Measurements from ENCODE around the gene KDM1A.
"Not testable (repeated sequence)": the region's sequence is repeated elsewhere in the genome, so short reads cannot be mapped to it uniquely, and the experiment has no call there.

Gene KDM1A

DNA sequence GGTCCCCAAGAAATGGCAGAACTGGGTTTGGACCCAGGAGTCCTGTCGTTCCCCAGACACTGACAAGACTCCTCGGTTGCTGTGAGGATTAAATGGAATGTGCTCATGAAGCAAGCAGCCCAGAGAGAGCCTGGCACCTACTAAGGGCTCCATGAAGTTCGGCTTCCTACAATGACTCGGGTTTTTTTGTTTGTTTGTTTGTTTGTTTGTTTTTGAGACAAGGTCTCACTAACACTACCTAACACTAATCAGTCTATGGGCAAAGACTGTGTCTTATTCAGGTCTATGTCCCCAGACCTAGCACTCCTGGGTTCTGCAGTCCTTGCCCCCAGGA is 43.2 kb upstream of the KDM1A start:
- no peak for DNase-seq (ENCODE audit: extremely low spot score)
- ChIA-PET POLR2A (no interaction called here), CTCF (interaction anchor here (0.7 to 10.3 kb wide), 3 partner anchors 12 to 208 kb away, joined by 3 to 95 read pairs (median 8); no protein-coding TSS in a partner anchor)
- TF ChIP-seq, protein P1, sequence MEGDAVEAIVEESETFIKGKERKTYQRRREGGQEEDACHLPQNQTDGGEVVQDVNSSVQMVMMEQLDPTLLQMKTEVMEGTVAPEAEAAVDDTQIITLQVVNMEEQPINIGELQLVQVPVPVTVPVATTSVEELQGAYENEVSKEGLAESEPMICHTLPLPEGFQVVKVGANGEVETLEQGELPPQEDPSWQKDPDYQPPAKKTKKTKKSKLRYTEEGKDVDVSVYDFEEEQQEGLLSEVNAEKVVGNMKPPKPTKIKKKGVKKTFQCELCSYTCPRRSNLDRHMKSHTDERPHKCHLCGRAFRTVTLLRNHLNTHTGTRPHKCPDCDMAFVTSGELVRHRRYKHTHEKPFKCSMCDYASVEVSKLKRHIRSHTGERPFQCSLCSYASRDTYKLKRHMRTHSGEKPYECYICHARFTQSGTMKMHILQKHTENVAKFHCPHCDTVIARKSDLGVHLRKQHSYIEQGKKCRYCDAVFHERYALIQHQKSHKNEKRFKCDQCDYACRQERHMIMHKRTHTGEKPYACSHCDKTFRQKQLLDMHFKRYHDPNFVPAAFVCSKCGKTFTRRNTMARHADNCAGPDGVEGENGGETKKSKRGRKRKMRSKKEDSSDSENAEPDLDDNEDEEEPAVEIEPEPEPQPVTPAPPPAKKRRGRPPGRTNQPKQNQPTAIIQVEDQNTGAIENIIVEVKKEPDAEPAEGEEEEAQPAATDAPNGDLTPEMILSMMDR (IDR thresholded peaks at IDR 0.05; ENCODE audit: control extremely low read depth, extremely low read depth, low read depth, missing control alignments), result no peak

DNA sequence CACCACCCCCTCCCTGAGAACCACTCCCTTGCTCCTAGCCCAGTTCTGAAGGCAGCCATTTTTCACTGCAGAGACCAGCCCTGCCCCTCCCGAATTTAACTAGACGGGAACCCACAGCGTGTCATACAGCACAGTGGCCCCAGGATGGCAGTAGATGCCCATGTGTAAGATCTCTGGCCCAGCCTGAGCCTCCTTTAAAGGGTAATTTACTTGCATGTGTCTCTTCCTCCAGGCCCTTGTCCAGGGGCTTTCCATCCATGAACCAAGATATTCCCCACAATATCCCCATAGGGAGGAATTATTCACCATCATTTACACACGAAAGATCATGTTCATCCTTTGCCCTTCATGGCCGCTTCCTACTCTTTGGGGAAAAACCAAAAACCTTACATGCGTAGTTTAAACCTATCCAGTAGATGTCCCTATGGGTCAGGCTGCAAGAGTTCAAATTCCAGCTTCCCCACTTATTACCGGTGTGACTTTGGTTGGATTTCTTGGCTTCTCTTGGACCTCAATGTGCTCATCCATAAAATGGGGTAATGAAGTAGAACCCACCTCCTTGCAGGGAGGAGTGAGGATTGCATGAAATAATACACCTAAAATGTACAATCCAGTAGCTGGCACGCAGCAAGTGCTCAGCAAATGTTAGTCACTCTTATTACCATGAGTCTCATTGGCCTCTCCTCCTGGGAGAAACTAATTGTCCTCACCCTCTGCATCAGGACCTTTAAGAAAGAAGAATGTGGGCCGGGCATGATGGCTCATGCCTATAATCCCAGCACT is 42.6 kb upstream of the KDM1A start:
- POLR2A ChIA-PET, result interaction anchor here (0.5 kb wide), 1 partner anchor 16 kb away, joined by 3 read pairs; no protein-coding TSS in a partner anchor
- peak; percentile 72 for DNase-seq (ENCODE audit: extremely low spot score)
- CTCF ChIA-PET, result interaction anchor here (0.5 to 10.3 kb wide), 4 partner anchors 11 to 253 kb away, joined by 3 to 95 read pairs (median 3); no protein-coding TSS in a partner anchor

DNA sequence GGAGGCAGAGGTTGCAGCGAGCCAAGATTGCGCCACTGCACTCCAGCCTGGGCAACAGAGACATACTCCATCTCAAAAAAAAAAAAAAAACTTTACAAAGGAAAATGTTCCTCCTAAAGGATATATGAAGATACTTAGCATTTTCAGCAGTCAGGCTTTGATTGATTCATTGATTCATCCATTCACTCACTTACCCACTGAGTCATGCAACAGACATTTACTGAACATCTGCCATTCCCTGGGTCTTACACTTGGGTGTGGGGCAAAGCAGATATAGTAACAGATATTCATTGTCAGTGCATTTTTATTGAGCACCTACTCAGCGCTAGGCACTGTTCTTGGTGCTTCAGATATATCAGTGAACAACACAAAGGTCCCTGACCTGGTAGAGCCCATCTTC is 41.0 kb upstream of the KDM1A start:
- no peak for DNase-seq (ENCODE audit: extremely low spot score)
- ChIA-PET CTCF (interaction anchor here (1.0 to 10.3 kb wide), 2 partner anchors 205 to 208 kb away, joined by 3 to 95 read pairs; no protein-coding TSS in a partner anchor), POLR2A (no interaction called here)
- TF ChIP-seq, protein P1 (IDR thresholded peaks at IDR 0.05; ENCODE audit: control extremely low read depth, extremely low read depth, low read depth, missing control alignments), result no peak

More for the DNA sequence above, 42.6 kb upstream of the KDM1A start:
- TF ChIP-seq, protein P1 (IDR thresholded peaks at IDR 0.05; ENCODE audit: control extremely low read depth, extremely low read depth, low read depth, missing control alignments), result peak; percentile 87

DNA sequence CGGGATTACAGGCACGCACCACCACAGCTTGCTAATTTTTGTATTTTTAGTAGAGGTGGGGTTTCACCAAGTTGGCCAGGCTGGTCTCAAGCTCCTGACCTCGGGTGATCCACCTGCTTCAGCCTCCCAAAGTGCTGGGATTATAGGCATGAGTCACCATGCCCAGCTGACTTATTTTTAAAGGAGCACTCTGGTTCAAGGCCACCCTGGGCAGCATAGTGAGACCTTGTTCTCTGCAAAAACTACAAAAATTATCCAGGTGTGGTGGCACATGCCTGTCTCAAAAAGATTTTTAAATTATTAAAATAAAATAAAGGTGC is 38.8 kb upstream of the KDM1A start:
- POLR2A ChIA-PET, result not testable (repeated sequence)
- CTCF ChIA-PET, result interaction anchor here (10.3 kb wide), 1 partner anchor 203 kb away, joined by 95 read pairs; no protein-coding TSS in a partner anchor

DNA sequence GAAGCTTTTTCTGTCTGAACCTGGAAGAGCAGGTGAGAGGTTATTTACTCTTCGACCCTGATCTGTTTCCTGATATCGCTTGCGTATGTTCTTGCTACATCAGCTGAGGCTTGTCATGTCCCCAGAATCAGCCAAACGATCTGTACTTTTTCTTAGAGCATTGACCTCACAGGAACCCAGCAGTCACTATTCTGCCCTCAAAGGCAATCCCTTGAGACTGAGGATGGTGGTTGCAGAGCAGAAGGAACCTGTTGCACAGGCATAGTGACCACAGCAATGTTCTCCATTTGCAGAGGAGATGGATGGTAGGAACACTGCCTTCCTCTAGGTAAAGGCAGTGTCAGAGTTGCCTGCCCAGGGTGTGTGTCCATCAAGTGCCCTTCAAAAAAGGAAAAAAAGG is 35.3 kb upstream of the KDM1A start:
- CTCF ChIA-PET, result interaction anchor here (0.9 to 1.1 kb wide), 2 partner anchors 19 to 200 kb away, joined by 3 to 4 read pairs; no protein-coding TSS in a partner anchor
- no peak for DNase-seq (ENCODE audit: extremely low spot score)
- TF ChIP-seq, protein P1 (IDR thresholded peaks at IDR 0.05; ENCODE audit: control extremely low read depth, extremely low read depth, low read depth, missing control alignments), result no peak
- POLR2A ChIA-PET, result no interaction called here

More for the DNA sequence above, 38.8 kb upstream of the KDM1A start:
- not testable (repeated sequence) for DNase-seq (ENCODE audit: extremely low spot score)

DNA sequence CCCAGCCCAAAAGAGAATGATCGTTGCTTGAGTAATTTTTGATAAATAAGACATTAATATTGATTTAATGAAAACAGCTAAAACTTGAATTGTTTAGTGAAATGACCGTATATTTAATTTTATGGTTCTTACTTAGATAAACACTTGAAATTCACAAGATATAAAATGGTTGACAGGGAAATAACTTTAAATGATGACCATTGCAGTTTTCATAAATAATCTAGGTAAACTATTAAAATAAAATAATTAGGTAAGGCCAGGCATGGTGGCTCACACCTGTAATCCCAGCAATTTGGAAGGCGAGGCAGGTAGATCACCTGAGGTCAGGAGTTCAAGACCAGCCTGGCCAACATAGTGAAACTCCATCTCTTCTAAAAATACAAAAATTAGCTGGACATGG is 26.9 kb upstream of the KDM1A start:
- CTCF ChIA-PET, POLR2A ChIA-PET: not testable (repeated sequence)

DNA sequence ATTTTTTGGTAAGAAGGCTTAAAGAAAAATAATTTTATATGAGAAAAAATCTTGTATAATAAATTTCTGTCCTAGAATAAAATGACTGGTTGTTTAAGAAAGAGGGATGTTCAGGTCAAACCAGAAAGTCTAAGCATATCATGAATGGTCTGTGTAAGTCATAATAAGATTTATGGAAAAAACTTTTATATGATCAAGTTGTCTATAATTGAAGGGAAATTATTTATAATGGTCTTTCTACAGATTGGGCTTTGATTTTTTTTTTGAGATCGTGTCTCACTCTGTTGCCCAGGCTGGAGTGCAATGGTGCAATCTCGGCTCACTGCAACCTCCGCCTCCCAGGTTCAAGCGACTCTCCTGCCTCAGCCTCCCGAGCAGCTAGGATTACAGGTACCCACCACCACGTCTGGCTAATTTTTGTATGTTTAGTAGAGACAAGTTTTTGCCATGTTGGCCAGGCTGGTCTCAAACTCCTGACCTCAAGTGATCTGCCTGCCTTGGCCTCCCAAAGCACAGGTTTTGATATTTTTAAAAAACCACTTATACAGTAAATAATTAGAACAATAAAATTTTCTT is 26.0 kb upstream of the KDM1A start:
- POLR2A ChIA-PET; CTCF ChIA-PET; DNase-seq (ENCODE audit: extremely low spot score): not testable (repeated sequence)

More for the DNA sequence above, 26.9 kb upstream of the KDM1A start:
- DNase-seq (ENCODE audit: extremely low spot score), result not testable (repeated sequence)

DNA sequence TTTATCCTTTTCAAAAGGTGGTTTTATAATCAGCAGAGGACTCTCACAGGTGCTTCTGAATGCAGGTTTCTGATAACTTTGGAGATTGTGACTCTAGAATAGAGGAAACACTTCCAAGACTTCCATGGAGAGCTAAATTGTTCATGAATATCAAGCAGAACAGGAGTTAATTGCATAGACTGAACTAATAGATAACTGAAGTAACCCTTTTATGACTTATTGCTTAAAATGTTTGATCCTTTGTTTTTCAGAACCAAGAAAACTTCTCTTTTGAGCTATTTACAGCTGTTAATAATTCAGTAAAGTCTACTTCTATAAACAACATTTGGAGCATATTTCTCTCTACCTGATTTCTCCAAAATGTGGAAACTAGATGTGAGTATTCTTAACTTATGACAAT is 23.5 kb upstream of the KDM1A start:
- TF ChIP-seq, protein P1 (IDR thresholded peaks at IDR 0.05; ENCODE audit: control extremely low read depth, extremely low read depth, low read depth, missing control alignments), result no peak
- DNase-seq (ENCODE audit: extremely low spot score), result no peak
- POLR2A ChIA-PET, result no interaction called here
- CTCF ChIA-PET, result no interaction called here

DNA sequence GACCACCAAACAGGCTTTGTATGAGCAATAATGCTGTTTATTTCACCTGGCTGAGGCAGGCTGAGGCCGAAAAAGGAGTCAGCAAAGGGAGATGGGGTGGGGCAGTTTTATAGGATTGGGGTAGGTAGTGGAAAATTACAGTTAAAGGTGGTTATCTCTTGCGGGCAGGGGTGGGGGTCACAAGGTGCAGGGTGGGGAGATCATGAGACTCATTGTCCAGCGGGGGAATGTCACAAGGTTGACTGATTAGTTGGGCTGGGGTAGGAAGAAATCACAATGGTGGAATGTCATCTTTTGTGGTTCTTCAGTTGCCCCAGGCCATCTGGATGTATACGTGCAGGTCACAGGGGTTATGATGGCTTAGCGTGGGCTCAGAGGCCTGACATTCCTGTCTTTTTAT is 21.7 kb upstream of the KDM1A start:
- DNase-seq (ENCODE audit: extremely low spot score); CTCF ChIA-PET; POLR2A ChIA-PET: not testable (repeated sequence)

DNA sequence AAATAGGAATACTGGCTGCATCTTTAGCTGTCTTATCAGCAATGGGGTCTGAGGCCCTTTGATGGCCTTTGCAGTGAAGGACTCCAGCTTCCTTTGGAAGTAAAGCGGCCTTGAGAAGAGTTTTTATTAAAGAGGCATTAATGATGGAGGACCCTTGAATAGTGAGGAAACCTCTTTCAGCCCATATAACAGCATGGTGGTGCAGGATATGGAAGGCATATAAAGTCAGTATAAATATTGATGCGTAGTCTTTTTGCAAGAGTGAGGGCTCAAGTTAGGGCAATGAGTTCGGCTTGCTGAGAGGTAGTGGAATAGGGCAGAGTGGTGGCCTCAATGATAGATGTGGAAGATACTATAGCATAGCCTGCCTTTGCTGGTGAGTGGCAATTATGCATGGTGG is 19.1 kb upstream of the KDM1A start:
- POLR2A ChIA-PET; CTCF ChIA-PET; DNase-seq (ENCODE audit: extremely low spot score): not testable (repeated sequence)

DNA sequence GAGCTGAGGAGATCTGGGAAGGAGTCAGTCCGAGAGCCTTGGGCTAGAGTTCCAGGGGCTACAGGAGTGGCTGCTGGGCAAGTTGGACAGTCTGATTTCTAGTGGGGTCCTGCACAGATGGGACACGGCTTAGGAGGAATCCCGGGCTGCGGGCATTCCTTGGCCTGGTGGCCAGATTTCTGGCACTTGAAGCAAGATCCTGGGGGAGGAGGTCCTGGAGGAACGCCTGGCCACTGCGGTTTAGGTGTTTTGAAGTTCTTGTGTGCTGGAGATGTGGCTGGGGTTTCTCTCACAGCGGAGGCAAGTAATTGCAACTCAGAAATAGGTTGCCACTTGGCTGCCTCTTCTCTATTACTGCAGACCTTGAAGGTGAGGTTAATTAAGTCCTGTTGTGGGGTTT is 17.1 kb upstream of the KDM1A start:
- CTCF ChIA-PET; POLR2A ChIA-PET; DNase-seq (ENCODE audit: extremely low spot score): not testable (repeated sequence)
